ENCODE results near the gene PCNT. TPM values are rescaled to one million over a fixed set of nuclear protein-coding genes. Genes with fewer than 3 reads are reported as not detected.
A peak's percentile ranks its signal among the peaks of the same experiment; 100 is the strongest.
"Not testable (repeated sequence)": the region's sequence is repeated elsewhere in the genome, so short reads cannot be mapped to it uniquely, and the experiment has no call there.

The PCNT gene
- total RNA-seq, 1 donor from 2014 or later, result 18.1 TPM

- ATAC-seq, result no peak
Measured at GRCh38 chr21:46357684-46358425, 33.9 kb downstream of the PCNT start.

- ATAC-seq, result no peak
Measured at GRCh38 chr21:46361176-46361575, 37.2 kb downstream of the PCNT start.

GRCh38 chr21:46361935-46362334 lies 38.0 kb downstream of the PCNT start:
- ATAC-seq, result no peak

GRCh38 chr21:46362946-46363345 lies 39.0 kb downstream of the PCNT start:
- no peak for ATAC-seq

- peak; percentile 33 for ATAC-seq
Measured at GRCh38 chr21:46363698-46364097, 39.7 kb downstream of the PCNT start.

- ATAC-seq, result no peak
Measured at GRCh38 chr21:46366091-46366490, 42.1 kb downstream of the PCNT start.

- ATAC-seq, result no peak
Measured at GRCh38 chr21:46366561-46366960, 42.6 kb downstream of the PCNT start.

- no peak for ATAC-seq
Measured at GRCh38 chr21:46366966-46367365, 43.0 kb downstream of the PCNT start.

- no peak for ATAC-seq
Measured at GRCh38 chr21:46368533-46369285, 44.8 kb downstream of the PCNT start.

GRCh38 chr21:46369520-46370235 lies 45.7 kb downstream of the PCNT start:
- ATAC-seq, result peak; percentile 20

- ATAC-seq, result no peak
Measured at GRCh38 chr21:46371204-46372013, 47.5 kb downstream of the PCNT start.

- no peak for ATAC-seq
Measured at GRCh38 chr21:46372014-46372485, 48.1 kb downstream of the PCNT start.

- ATAC-seq, result not testable (repeated sequence)
Measured at GRCh38 chr21:46372947-46373346, 49.0 kb downstream of the PCNT start.

GRCh38 chr21:46374761-46375389 lies 50.9 kb downstream of the PCNT start:
- no peak for ATAC-seq

- no peak for ATAC-seq
Measured at GRCh38 chr21:46375560-46376230, 51.7 kb downstream of the PCNT start.

GRCh38 chr21:46376231-46376628 lies 52.3 kb downstream of the PCNT start:
- ATAC-seq, result no peak

- no peak for ATAC-seq
Measured at GRCh38 chr21:46376856-46377453, 53.0 kb downstream of the PCNT start.

- ATAC-seq, result peak; percentile 60
Measured at GRCh38 chr21:46377789-46378188, 53.8 kb downstream of the PCNT start.

GRCh38 chr21:46379105-46379504 lies 55.1 kb downstream of the PCNT start:
- ATAC-seq, result peak; percentile 70

GRCh38 chr21:46379691-46380090 lies 55.7 kb downstream of the PCNT start:
- no peak for ATAC-seq

- no peak for ATAC-seq
Measured at GRCh38 chr21:46381541-46381940, 57.6 kb downstream of the PCNT start.
